Activated T-helper 2 cell treated with anti-CD3 and anti-CD28 coated beads, Interferon-gamma antibody, Interleukin-2, Interleukin-4, amounts not matched to agents 10 μg/mL and 5 μg/mL and 100 μg/mL, durations not matched to agents 14 hours and 24 hours and 36 hours (primary cell): ENCODE results near the gene SH3BP5. TPM values are rescaled to one million over a fixed set of nuclear protein-coding genes. Genes with fewer than 3 reads are reported as not detected.

ENCODE experiments used
- DNase-seq: peaks from one replicate; pipeline ENCODE4 v3.0.0; 2021; ENCODE audit warnings: low spot score
- H3K27ac Mint-ChIP-seq: one replicate; pipeline ENCODE4 v1.8.0; 2021; ENCODE audit warnings: mixed read lengths
- H3K27me3 Mint-ChIP-seq: one replicate; pipeline ENCODE4 v1.8.0; 2021; ENCODE audit warnings: low read depth, mixed read lengths
- H3K36me3 Mint-ChIP-seq: one replicate; pipeline ENCODE4 v1.8.0; 2021; ENCODE audit warnings: low read depth, mixed read lengths
- H3K4me1 Mint-ChIP-seq: one replicate; pipeline ENCODE4 v1.8.0; 2021; ENCODE audit warnings: low read depth, mixed read lengths
- H3K4me3 Mint-ChIP-seq: one replicate; pipeline ENCODE4 v1.8.0; 2021; ENCODE audit warnings: low read depth, mild to moderate bottlenecking, moderate library complexity, mixed read lengths
- H3K9me3 Mint-ChIP-seq: one replicate; pipeline ENCODE4 v1.8.0; 2021; ENCODE audit warnings: mixed read lengths
- intact Hi-C: fragments of 100-400 bp; cut with micrococcal nuclease; formaldehyde crosslinking; loops from one replicate; pipeline ENCODE4 v1.15.1; 2023
- total RNA-seq: library from RNA; stranded (reverse); gene quantifications from 2 replicates; pipeline ENCODE4 v1.2.3, GENCODE V29; 2022

Gene SH3BP5
- total RNA-seq, 1 donor from 2014 or later, result 15.0 TPM

DNA sequence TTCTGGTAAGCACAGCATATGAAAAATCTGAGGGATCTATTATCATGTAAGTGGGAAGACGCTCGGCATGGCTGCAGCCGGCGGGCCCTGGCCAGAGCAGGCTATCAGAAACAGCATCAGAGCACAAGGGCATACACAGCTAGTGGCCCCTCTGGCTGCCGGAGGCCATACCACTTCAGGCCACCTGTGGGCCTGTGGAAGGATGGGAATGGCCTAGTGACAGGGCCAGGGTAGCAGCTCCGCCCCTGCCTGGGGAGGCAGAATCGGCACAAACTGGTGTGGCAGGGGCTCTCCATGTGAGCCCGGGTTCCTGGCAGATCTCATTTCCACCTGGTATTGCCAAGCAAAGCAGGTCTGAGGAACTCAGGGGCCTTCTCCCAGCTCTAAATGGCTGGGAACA lies 46.4 kb downstream of the SH3BP5 start:
- intact Hi-C loops, result no loop called here
- Mint-ChIP-seq H3K9me3 (no peaks in the 10 kb centered on the region), H3K27me3 (no peaks in the 10 kb centered on the region), H3K27ac (no peak overlapping the region), H3K36me3 (peaks cover 14% of the 10 kb centered on the region), H3K4me3 (no peak overlapping the region), H3K4me1 (peaks cover 26% of the 10 kb centered on the region)
- no peak for DNase-seq

DNA sequence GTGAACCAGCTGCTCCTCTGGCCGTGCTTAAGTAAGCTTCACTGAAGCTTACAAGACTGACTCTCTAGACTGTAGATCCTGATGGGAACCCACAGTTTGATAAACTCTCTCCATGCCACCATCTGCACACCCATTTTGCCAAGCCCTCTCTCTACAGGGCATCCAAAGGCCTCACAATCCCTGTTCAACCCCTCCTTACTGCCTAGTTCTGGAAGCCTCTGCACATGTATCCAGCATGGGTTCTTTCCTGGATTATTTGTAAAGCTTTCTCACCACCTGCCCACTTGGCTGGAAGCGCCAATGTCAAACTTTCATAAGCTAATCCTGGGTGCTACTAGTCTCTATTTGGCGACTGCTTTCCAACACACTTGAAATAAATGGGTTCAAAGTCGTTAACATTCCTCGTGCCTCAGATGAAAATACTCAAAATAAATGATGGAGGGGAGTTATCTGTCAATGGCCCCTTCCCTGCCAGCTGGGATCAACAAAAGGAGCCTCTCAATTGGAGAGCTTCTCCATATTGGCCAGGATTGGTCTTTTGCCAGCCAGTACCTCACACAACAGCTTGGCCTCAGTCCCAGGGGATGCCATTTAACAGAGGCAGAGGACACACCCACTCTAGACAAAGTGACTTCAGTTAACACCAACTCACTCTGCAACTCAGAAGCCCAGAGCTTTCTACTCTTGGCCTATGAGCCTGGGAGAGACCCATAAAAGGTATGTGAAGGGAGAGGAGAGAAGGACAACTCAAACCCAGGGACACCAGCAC lies 48.1 kb downstream of the SH3BP5 start:
- Mint-ChIP-seq H3K36me3 (peaks cover 10% of the 10 kb centered on the region), H3K27me3 (no peaks in the 10 kb centered on the region), H3K27ac (no peak overlapping the region), H3K4me1 (peaks cover 20% of the 10 kb centered on the region), H3K4me3 (no peak overlapping the region), H3K9me3 (no peaks in the 10 kb centered on the region)
- no peak for DNase-seq
- intact Hi-C loops, result no loop called here

DNA sequence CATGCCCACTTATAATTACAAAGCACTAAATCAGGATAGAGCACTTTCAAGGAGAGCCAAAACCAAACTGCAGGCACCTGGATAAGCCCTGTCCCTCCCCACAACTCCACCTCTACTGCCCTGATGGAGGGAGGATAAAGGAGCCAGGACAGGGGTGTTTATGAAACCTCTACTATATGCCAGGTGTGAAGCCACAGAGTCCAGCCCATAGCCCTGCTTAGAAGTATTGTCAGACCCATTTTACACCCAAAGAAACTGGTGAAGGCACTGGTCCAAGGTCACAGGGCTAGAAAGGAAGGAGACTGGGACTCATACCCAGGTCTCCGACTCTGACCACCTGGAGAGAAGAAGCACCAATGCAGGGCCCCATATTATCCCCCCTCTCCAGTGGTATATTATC lies 48.7 kb downstream of the SH3BP5 start:
- no peak overlapping the region for H3K4me3 Mint-ChIP-seq

DNA sequence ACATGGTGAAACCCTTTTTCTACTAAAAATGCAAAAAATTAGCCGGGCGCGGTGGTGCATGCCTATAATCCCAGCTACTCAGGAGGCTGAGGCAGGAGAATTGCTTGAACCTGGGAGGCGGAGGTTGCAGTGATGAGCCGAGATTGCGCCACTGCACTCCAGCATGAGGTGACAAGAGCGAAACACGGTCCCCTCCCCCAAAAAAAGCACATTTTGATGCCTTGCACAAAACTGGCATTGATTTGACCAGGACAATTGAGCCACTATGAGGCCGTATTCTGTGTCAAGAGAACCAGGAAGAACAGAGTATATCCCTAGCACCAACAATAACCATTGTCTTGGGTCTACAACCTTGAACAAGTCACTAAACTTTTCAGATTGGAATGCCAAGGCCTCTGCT lies 50.6 kb downstream of the SH3BP5 start:
- H3K9me3 Mint-ChIP-seq, result no peaks in the 10 kb centered on the region
- H3K27ac Mint-ChIP-seq, result no peak overlapping the region
- intact Hi-C loops, result no loop called here
- H3K36me3 Mint-ChIP-seq, result no peaks in the 10 kb centered on the region
- DNase-seq, result no peak
- H3K4me3 Mint-ChIP-seq, result no peak overlapping the region
- peaks cover 14% of the 10 kb centered on the region for H3K4me1 Mint-ChIP-seq
- H3K27me3 Mint-ChIP-seq, result no peaks in the 10 kb centered on the region

More for the DNA sequence above, 48.7 kb downstream of the SH3BP5 start:
- H3K36me3 Mint-ChIP-seq, result peaks cover 5% of the 10 kb centered on the region
- H3K27ac Mint-ChIP-seq, result no peak overlapping the region
- no peaks in the 10 kb centered on the region for H3K27me3 Mint-ChIP-seq
- no peak for DNase-seq
- intact Hi-C loops, result no loop called here
- no peaks in the 10 kb centered on the region for H3K9me3 Mint-ChIP-seq
- H3K4me1 Mint-ChIP-seq, result peaks cover 17% of the 10 kb centered on the region

DNA sequence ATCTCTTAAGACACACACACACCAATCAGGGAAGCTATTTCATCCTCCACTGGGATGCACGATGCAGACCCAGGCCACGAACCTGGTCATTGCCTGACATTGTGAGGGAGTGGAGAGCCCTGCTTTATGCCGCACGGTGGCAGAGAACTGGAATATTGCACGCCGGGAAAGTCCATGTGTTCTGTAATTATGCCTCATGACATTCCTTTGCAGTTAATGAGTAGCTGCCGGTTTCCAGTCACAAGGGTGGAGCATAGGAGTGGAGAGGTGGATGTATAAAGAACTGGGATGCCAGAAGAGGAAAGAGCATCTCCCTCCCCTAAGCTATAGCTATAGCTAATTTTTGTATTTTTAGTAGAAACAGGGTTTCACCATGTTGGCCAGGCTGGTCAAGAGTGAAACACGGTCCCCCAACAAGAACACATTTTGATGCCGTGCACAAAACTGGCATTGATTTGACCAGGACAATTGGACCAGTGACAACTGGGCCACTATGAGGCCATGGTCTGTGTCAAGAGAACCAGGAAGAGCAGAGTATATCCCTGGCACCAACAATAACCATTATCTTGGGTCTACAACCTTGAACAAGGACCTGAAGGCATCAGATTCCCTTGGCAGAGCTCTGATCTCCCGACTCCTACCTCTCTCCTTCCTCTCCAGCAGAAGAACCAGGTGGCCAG lies 51.4 kb downstream of the SH3BP5 start:
- Mint-ChIP-seq H3K4me1 (peaks cover 20% of the 10 kb centered on the region), H3K36me3 (no peaks in the 10 kb centered on the region), H3K27ac (no peak overlapping the region), H3K27me3 (no peaks in the 10 kb centered on the region), H3K9me3 (no peaks in the 10 kb centered on the region), H3K4me3 (no peak overlapping the region)
- DNase-seq, result no peak
- intact Hi-C loops, result no loop called here

DNA sequence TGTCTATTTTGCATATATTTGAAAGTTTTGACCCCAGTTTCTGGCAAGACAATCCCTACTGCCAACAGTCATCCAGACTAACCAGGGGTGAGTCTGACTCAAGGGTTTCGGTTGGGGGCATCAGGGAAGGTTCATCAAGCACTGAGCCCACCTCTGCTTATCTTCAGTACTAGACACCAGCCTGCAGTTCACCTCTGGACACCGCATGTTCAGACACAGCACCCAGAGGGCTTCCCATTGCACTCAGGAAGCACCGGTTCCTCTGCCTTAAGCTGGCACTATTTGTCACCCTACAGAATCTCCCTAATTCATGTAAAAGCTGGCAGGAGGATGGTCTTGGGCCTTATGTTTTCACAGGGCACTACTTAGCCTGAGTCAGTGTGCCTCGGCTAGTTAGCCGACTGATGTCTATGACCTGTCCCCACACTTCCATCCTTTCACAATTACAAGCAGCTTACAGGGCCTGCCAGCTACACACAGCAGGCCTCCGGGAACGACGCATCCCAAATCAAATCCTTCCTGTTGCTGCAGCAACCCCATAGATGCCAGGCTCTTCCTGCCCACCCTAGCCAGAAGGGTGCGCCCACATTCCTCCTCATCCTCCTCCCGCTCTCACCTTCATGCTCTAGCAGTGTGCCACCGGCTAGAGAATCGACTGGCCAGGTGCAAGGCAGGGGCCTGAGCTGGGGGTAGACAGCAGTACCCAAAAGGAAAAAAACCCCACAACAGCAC lies 52.5 kb downstream of the SH3BP5 start:
- H3K36me3 Mint-ChIP-seq, result peaks cover 2% of the 10 kb centered on the region
- peaks cover 29% of the 10 kb centered on the region for H3K4me1 Mint-ChIP-seq
- no peaks in the 10 kb centered on the region for H3K9me3 Mint-ChIP-seq
- H3K27me3 Mint-ChIP-seq, result no peaks in the 10 kb centered on the region
- H3K4me3 Mint-ChIP-seq, result no peak overlapping the region
- intact Hi-C loops, result no loop called here
- no peak for DNase-seq
- no peak overlapping the region for H3K27ac Mint-ChIP-seq

DNA sequence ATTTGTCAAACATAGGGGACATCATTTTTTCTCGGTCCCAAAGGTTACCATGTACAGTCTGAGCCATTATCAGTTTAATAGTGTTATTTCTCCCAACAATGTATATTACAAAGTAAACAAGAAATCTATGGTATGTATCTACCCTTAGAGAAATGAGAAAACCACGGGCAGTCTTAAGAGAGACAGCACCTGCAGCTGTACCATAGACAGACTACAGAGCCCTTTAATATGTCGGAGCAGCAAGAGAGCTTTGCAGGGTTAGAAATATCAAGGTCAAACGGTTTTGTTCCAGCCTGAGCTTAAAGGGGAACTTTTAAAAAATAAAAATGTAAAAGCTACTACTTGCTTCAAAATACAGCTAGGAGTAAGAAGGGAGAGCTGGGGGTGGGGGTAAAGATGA lies 53.2 kb downstream of the SH3BP5 start:
- no peak overlapping the region for H3K4me3 Mint-ChIP-seq
- intact Hi-C loops, result no loop called here
- H3K27ac Mint-ChIP-seq, result no peak overlapping the region

DNA sequence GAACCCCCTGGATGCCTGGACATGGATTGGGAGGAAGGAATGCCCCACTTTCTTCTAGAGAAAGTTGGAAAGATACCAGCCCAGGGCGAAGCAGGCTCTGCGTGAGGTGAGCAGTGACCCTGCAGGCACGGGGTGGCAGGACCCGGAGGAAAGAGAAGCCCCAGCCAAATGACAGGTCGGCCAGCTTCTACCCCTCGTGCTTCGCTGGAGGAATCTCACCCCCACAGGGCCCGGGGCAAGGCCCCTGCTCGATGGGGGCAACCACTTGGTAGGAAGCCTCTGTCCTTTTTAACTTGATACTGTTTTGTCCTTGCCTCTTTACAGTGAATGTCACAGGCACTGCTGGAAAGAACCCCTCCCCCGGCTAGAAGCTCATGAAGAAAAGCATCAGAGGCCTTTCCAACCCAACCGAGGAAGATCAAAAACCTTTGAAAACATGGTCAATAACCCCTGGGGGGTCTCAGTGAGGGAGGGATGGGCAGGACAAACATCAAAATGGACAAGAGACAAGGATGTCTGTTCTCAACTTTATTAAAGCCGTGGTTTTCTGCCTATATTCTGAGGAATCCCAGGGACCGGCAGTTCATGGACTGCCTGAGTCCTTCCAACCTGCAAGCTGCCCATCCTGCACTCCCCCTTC lies 54.4 kb downstream of the SH3BP5 start:
- Mint-ChIP-seq H3K27me3 (no peaks in the 10 kb centered on the region), H3K36me3 (peaks cover 4% of the 10 kb centered on the region), H3K27ac (no peak overlapping the region), H3K9me3 (no peaks in the 10 kb centered on the region), H3K4me1 (peaks cover 33% of the 10 kb centered on the region), H3K4me3 (no peak overlapping the region)
- DNase-seq, result no peak
- intact Hi-C loops, result no loop called here

More for the DNA sequence above, 53.2 kb downstream of the SH3BP5 start:
- peaks cover 28% of the 10 kb centered on the region for H3K4me1 Mint-ChIP-seq
- H3K36me3 Mint-ChIP-seq, result peaks cover 4% of the 10 kb centered on the region
- H3K9me3 Mint-ChIP-seq, result no peaks in the 10 kb centered on the region
- no peak for DNase-seq
- H3K27me3 Mint-ChIP-seq, result no peaks in the 10 kb centered on the region

DNA sequence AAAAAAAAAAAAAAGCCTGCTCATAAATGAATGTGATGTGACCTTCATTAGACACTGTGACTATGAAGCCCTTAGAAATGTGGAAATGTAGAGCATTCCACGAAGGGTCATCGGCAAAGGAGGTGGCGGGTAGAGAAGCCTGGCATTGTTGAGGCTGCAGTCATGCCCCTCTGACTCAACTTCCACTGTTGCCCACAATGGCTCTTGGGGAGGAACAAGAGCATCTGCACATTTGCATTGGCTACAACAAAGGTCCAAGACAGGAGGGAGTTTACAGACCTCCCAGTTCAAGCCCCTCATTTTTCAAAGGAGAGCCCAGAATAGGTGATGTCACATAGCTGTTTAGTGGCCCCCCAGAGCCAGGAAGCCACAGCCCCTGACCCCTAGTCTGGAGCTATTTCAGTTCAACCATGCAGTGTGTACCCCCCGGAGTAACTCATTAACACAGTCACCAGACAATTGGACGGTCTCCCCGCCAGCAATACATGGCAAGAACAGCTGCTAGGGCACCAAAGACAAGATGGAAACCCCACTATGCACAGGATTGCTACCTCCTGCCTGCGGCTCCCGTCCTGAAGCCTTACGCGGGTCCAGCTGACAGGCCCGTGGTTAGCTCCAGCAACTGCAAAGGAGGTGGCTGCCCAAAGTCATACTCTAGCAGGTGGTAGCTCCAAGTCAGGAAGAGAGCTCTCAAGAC lies 56.2 kb downstream of the SH3BP5 start:
- Mint-ChIP-seq H3K4me1 (peaks cover 47% of the 10 kb centered on the region), H3K4me3 (no peak overlapping the region), H3K27ac (no peak overlapping the region), H3K9me3 (no peaks in the 10 kb centered on the region), H3K36me3 (peaks cover 7% of the 10 kb centered on the region), H3K27me3 (no peaks in the 10 kb centered on the region)
- intact Hi-C loops, result no loop called here
- DNase-seq, result no peak

DNA sequence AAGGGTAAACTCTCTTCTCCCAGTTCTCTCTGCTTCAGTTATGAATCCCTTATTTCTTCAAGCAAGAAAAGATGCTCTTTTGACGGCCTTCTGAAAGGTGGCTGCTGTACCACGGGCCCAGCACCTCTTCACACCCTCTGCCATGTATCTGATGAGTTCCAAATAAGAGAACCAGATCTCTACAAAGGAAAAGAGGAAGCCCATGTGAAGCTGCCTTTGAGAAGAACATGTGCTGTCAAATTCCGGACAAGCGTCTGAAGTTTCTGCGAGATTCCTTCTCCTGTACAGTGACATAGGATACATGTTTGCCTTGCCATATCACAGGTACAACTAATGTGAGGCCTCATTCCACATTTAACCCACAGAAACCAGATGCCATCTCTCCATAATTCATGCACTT lies 59.2 kb downstream of the SH3BP5 start:
- no peak for DNase-seq
- peaks cover 59% of the 10 kb centered on the region for H3K4me1 Mint-ChIP-seq
- H3K27ac Mint-ChIP-seq, result peak overlapping the region; percentile 44
- intact Hi-C loops, result no loop called here
- H3K4me3 Mint-ChIP-seq, result no peak overlapping the region
- H3K9me3 Mint-ChIP-seq, result no peaks in the 10 kb centered on the region
- H3K36me3 Mint-ChIP-seq, result peaks cover 14% of the 10 kb centered on the region
- no peaks in the 10 kb centered on the region for H3K27me3 Mint-ChIP-seq

DNA sequence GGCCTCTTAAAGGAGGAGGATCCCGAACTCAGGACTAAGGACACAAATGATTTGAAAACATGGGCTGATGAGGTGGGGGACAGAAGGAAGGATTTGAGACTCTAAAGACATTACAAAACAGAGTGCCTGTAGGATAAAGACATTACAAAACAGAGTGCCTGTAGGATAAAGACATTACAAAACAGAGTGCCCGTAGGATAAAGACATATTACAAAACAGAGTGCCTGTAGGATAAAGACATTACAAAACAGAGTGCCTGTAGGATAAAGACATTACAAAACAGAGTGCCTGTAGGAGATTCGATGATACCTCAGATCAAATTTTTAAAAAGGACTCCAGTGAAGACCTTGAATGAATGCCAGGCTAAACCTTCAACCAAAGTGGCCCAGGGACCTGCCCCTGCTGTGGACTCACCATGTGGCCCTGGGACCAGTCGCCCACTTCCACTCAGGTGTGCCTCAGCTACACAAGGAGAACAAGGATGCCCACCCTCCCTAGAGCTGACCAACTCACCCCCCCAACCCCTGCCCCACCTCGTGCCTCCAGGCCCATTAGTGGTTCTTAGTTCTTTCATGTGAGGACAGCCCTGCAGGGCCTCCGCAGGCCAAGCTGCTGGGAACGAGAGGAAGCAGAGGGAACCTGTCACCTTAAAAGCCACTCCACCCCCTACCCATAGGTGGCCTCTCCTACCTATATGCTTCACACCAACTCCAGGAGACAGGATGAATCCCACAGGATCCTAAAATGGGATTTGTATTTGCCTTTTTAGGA lies 59.8 kb downstream of the SH3BP5 start:
- H3K27me3 Mint-ChIP-seq, result no peaks in the 10 kb centered on the region
- no peak overlapping the region for H3K27ac Mint-ChIP-seq
- H3K9me3 Mint-ChIP-seq, result no peaks in the 10 kb centered on the region
- peaks cover 59% of the 10 kb centered on the region for H3K4me1 Mint-ChIP-seq
- peaks cover 14% of the 10 kb centered on the region for H3K36me3 Mint-ChIP-seq
- no peak overlapping the region for H3K4me3 Mint-ChIP-seq
- no peak for DNase-seq
- intact Hi-C loops, result no loop called here
